Measurements from ENCODE around the gene SRGN. TPM values are rescaled to one million over a fixed set of nuclear protein-coding genes. Genes with fewer than 3 reads are reported as not detected.

SRGN gene
- total RNA-seq, 4 donors from 2014 or later, result 19.4 to 113 (median 28.1) TPM

DNA sequence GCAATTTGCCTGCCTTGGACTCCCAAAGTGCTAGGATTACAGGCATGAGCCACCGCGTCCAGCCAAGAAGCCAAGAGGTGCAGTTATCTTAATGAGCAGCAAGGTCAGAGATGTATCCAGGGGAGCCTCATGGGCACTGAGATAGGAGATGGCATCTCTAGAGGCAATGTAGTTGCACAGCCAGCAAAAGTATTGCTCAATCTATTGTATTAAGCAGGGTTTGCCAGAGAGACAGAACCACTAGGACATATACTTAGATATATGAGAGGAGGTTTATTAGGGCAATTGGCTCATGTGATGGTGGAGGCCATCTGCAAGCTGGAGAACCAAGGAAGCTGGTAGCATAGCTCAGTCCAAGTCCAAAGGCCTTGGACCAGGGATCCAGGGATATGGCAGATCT, 19.8 kb downstream of the SRGN start:
- H3K36me3 ChIP-seq, result no peaks in the 10 kb centered on the region
- DNase-seq, result no peak
- H3K27ac ChIP-seq, result no peak overlapping the region
- H3K27me3 ChIP-seq, result no peaks in the 10 kb centered on the region
- H3K4me3 ChIP-seq, result no peak overlapping the region
- TF ChIP-seq POLR2A (IDR thresholded peaks at IDR 0.05), result no peak
- no peak for TF ChIP-seq CTCF (IDR thresholded peaks at IDR 0.05)
- no peaks in the 10 kb centered on the region for H3K4me1 ChIP-seq
- H3K9me3 ChIP-seq, result no peaks in the 10 kb centered on the region

- TF ChIP-seq CTCF (IDR thresholded peaks at IDR 0.05) (no peak), POLR2A (IDR thresholded peaks at IDR 0.05) (no peak)
- Histone ChIP-seq H3K4me1 (peaks cover 0 to under 1% (median 0%) of the 10 kb centered on the region in 4 donors), H3K27ac (no peak overlapping the region), H3K9me3 (no peaks in the 10 kb centered on the region), H3K27me3 (no peaks in the 10 kb centered on the region), H3K4me3 (no peak overlapping the region), H3K36me3 (no peaks in the 10 kb centered on the region)
- no peak for DNase-seq
Observed at GRCh38 chr10:69119896-69120295, 32.0 kb downstream of the SRGN start.

GRCh38 chr10:69123306-69123746, 35.4 kb downstream of the SRGN start:
- no peak for TF ChIP-seq CTCF (IDR thresholded peaks at IDR 0.05)
- TF ChIP-seq POLR2A (IDR thresholded peaks at IDR 0.05), result no peak

GRCh38 chr10:69123747-69124562, 36.1 kb downstream of the SRGN start, which contains the start of gene VPS26A:
VPS26A (plus strand) TSS chr10:69124178; CDS start chr10:69124278, 100 bp downstream.
- Histone ChIP-seq H3K27ac (peak within 1 kb of the TSS; percentile 96 to 99 (median 98)), H3K27me3 (no peaks in the 10 kb centered on the region), H3K36me3 (no peaks in the 10 kb centered on the region), H3K9me3 (no peaks in the 10 kb centered on the region), H3K4me3 (peak within 1 kb of the TSS; percentile 92 to 99 (median 98)), H3K4me1 (peaks cover 0 to 10% (median 4%) of the 10 kb centered on the region in 4 donors)
- TF ChIP-seq POLR2A (IDR thresholded peaks at IDR 0.05) (peak; percentile 94 to 98), CTCF (IDR thresholded peaks at IDR 0.05) (peak in 4 of 6 experiments; percentile 20 to 33 (median 26))
- peak; percentile 99 to 100 (median 99) for DNase-seq

More at GRCh38 chr10:69123306-69123746, 35.4 kb downstream of the SRGN start:
- DNase-seq, result no peak
- H3K36me3 ChIP-seq, result no peaks in the 10 kb centered on the region
- H3K27ac ChIP-seq, result peak overlapping the region; percentile 96 to 99 (median 98)
- peaks cover 0 to 10% (median 4%) of the 10 kb centered on the region in 4 donors for H3K4me1 ChIP-seq
- peak overlapping the region; percentile 92 to 99 (median 98) for H3K4me3 ChIP-seq
- H3K27me3 ChIP-seq, result no peaks in the 10 kb centered on the region
- H3K9me3 ChIP-seq, result no peaks in the 10 kb centered on the region

- no peaks in the 10 kb centered on the region for H3K9me3 ChIP-seq
- peak overlapping the region; percentile 92 to 99 (median 98) for H3K4me3 ChIP-seq
- no peaks in the 10 kb centered on the region for H3K36me3 ChIP-seq
- H3K27ac ChIP-seq, result peak overlapping the region; percentile 96 to 99 (median 98)
- peak; percentile 57 to 81 (median 61) for DNase-seq
- TF ChIP-seq CTCF (IDR thresholded peaks at IDR 0.05), result no peak
- no peak for TF ChIP-seq POLR2A (IDR thresholded peaks at IDR 0.05)
- peaks cover 0 to 10% (median 4%) of the 10 kb centered on the region in 4 donors for H3K4me1 ChIP-seq
- no peaks in the 10 kb centered on the region for H3K27me3 ChIP-seq
Observed at GRCh38 chr10:69124563-69125268, 36.8 kb downstream of the SRGN start.

Data from Peyer's patch (tissue), 4 donors.